ENCODE measurements around the gene ADAMTS13.
A peak's percentile ranks its signal among the peaks of the same experiment; 100 is the strongest.

ADAMTS13 gene

DNA sequence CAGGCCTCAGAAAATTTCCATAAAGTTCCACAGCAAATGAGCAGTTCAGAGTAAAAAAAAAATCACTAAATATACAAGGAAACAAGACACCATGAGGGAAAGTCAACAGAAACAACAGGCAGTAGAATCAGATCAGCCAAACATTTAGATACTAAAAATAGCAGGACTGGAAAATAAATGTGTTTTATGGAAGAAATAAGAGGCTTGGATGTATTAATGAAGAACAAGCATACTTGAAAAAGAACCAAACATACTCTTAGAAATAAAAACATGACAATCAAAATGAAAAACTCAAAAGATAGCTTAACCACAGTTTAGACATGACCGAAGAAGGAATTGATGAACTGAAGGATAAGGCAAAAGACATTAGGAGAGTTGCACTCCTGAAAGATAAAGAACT lies 79.9 kb downstream of the ADAMTS13 start:
- Histone ChIP-seq H3K9ac (ENCODE audit: low read length in 5 of 5) (no peak overlapping the region), H3K4me3 (ENCODE audit: low read depth in 1 of 5, low read length in 5 of 5) (no peak overlapping the region)

DNA sequence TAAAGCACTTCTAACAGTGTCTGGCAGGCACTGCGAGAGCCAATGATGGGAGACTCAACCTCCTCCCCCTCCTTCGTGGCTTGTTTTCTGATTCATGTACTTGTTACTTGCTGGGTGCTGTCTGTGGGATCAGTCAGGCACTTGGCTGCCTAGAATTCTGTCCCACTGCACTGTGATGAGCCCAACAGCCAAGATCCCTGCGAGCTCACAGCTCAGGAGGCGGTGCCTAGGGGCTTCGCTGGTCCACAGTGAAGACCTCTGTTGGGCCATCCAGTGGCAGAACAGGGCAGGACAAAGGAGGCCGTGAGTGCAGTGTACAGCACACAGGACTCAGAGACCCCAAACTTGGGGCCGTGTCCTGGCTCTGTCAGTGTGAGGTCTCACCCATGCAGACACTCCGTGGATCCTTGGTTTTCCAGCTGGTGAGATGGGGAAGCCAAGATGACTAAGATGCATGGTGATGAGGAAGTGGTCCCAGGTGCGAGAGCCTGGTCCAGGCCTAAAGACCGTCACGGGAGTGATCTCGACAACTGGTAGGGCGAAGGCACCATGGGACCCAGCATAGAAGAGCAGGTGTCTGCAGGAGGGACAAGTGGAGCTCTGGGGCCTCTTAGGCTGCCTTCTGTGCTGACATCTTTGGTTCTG lies 83.1 kb downstream of the ADAMTS13 start:
- H3K9me3 ChIP-seq (ENCODE audit: control insufficient read depth in 5 of 5, low read length in 5 of 5): peaks cover 4 to 14% (median 10%) of the 10 kb centered on the region in 5 donors
- peaks cover 2 to 29% (median 21%) of the 10 kb centered on the region in 5 donors for H3K4me1 ChIP-seq (ENCODE audit: control insufficient read depth in 5 of 5, insufficient read depth in 5 of 5, low read length in 5 of 5)
- peaks cover 2 to 24% (median 6%) of the 10 kb centered on the region in 5 donors for H3K27me3 ChIP-seq (ENCODE audit: control insufficient read depth in 5 of 5, insufficient read depth in 4 of 5, low read length in 5 of 5)
- H3K27ac ChIP-seq (ENCODE audit: low read depth, low read length): no peak overlapping the region
- peak overlapping the region in 1 of 5 donors; percentile 12 for H3K4me3 ChIP-seq (ENCODE audit: low read depth in 1 of 5, low read length in 5 of 5)
- no peaks in the 10 kb centered on the region for H3K36me3 ChIP-seq (ENCODE audit: control insufficient read depth in 5 of 5, insufficient read depth in 5 of 5, low read length in 5 of 5)
- H3K9ac ChIP-seq (ENCODE audit: low read length in 5 of 5): no peak overlapping the region

More for the DNA sequence above, 79.9 kb downstream of the ADAMTS13 start:
- peaks cover under 1 to 29% (median 17%) of the 10 kb centered on the region in 5 donors for H3K27me3 ChIP-seq (ENCODE audit: control insufficient read depth in 5 of 5, insufficient read depth in 4 of 5, low read length in 5 of 5)
- H3K4me1 ChIP-seq (ENCODE audit: control insufficient read depth in 5 of 5, insufficient read depth in 5 of 5, low read length in 5 of 5): peaks cover 2 to 20% (median 16%) of the 10 kb centered on the region in 5 donors
- H3K27ac ChIP-seq (ENCODE audit: low read depth, low read length): no peak overlapping the region
- peaks cover 4 to 14% (median 10%) of the 10 kb centered on the region in 5 donors for H3K9me3 ChIP-seq (ENCODE audit: control insufficient read depth in 5 of 5, low read length in 5 of 5)
- H3K36me3 ChIP-seq (ENCODE audit: control insufficient read depth in 5 of 5, insufficient read depth in 5 of 5, low read length in 5 of 5): no peaks in the 10 kb centered on the region

DNA sequence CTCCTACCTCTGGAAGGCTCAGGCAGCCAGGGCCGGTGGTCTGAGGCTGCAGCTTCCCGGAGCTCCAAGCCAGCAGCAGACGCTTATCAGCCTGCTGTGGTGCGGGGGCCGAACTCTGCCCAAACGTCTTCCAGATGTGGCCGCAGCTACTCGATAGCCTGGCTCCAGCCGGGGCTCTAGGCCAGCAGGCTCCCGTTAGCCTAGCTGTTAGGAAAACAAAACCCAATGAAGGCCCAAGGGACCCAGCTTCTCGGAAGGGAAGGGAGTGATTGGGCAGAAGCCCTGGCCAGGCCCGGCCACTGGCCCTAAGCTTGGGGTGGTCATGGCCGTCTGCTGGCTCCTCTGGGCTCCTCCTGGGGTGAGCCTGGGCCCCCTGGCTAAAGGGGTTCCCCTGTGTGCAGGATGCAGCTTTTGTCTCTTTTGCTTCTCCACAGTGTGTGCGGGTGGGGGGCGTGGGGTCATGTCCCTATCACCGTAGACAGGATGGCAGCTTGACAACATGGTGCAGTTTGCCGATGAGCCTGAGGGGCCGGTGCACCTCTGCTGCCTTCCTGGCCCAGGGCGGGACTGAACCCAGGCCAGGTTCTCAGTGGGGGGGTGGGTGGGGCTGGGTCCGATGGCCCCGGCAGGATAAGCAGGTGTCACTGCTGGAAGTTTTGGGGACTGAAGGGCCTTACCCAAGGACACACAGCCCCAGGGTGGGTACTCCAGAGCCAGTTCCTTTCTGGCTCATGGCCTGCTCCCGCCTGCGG lies 83.9 kb downstream of the ADAMTS13 start:
- Histone ChIP-seq H3K4me3 (ENCODE audit: low read depth in 1 of 5, low read length in 5 of 5) (peak overlapping the region in 2 of 5 donors; percentile 12 to 19), H3K9ac (ENCODE audit: low read length in 5 of 5) (no peak overlapping the region), H3K27me3 (ENCODE audit: control insufficient read depth in 5 of 5, insufficient read depth in 4 of 5, low read length in 5 of 5) (peaks cover 2 to 24% (median 6%) of the 10 kb centered on the region in 5 donors), H3K36me3 (ENCODE audit: control insufficient read depth in 5 of 5, insufficient read depth in 5 of 5, low read length in 5 of 5) (no peaks in the 10 kb centered on the region), H3K27ac (ENCODE audit: low read depth, low read length) (no peak overlapping the region), H3K4me1 (ENCODE audit: control insufficient read depth in 5 of 5, insufficient read depth in 5 of 5, low read length in 5 of 5) (peaks cover 2 to 29% (median 21%) of the 10 kb centered on the region in 5 donors), H3K9me3 (ENCODE audit: control insufficient read depth in 5 of 5, low read length in 5 of 5) (peaks cover 4 to 14% (median 10%) of the 10 kb centered on the region in 5 donors)

DNA sequence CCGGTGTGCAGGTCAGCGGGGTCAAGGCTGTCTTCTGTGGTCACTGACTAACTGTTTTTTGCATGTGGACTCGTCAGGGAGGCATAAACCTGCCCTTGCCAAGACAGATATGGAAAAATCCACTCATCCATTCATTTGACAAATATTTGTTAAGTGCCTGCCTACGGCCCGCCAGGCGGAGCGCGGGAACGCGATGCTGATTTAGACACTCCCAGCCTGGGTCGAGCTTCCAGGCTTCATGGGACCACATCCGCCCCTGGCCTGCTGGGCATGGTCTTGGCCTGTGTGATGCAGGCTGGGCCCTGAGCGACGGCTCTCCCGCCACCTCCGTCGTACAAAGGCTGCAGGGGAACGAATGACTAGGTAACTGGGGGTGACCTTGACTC lies 84.5 kb downstream of the ADAMTS13 start:
- H3K36me3 ChIP-seq (ENCODE audit: control insufficient read depth in 5 of 5, insufficient read depth in 5 of 5, low read length in 5 of 5): no peaks in the 10 kb centered on the region
- no peak overlapping the region for H3K27ac ChIP-seq (ENCODE audit: low read depth, low read length)
- H3K4me1 ChIP-seq (ENCODE audit: control insufficient read depth in 5 of 5, insufficient read depth in 5 of 5, low read length in 5 of 5): peaks cover 2 to 29% (median 21%) of the 10 kb centered on the region in 5 donors
- peaks cover 4 to 9% (median 6%) of the 10 kb centered on the region in 5 donors for H3K9me3 ChIP-seq (ENCODE audit: control insufficient read depth in 5 of 5, low read length in 5 of 5)
- no peak overlapping the region for H3K4me3 ChIP-seq (ENCODE audit: low read depth in 1 of 5, low read length in 5 of 5)
- peaks cover 2 to 24% (median 6%) of the 10 kb centered on the region in 5 donors for H3K27me3 ChIP-seq (ENCODE audit: control insufficient read depth in 5 of 5, insufficient read depth in 4 of 5, low read length in 5 of 5)
- H3K9ac ChIP-seq (ENCODE audit: low read length in 5 of 5): no peak overlapping the region

DNA sequence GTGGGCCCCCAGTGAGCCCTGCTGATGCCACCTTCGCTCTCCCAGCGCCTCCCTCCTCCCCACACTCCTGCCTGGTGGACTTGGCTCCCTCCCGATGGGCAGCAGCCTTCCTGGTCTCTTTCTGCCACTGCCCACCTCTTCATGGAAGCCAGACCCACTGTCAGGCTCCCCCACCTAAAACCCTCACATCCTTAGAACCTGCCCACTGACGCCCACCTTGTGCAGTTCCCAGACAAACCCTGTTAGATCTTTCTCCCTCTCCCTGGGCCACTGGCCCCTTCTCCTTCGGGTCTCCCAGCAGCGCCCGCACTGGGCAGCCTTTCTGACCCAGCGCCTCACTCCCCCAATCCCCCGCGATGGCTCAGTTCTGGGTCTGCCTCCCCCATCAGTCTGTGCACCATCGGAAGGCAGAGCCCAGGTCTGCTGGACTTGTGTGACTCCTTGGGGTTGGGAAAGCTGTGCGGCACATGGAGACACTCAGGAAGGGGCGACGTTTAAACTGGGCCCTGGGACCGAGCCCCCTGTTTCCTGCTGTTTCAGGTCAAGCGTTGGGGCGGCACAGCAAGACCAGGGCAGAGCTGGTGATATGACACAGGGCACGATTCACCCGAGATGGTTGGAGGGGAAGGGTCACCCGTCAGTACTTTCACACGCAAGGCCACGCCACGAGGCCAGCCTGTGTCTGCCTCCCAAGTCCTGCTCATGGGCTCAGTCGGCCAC lies 85.2 kb downstream of the ADAMTS13 start:
- no peak overlapping the region for H3K27ac ChIP-seq (ENCODE audit: low read depth, low read length)
- H3K4me3 ChIP-seq (ENCODE audit: low read depth in 1 of 5, low read length in 5 of 5): no peak overlapping the region
- H3K4me1 ChIP-seq (ENCODE audit: control insufficient read depth in 5 of 5, insufficient read depth in 5 of 5, low read length in 5 of 5): peaks cover 2 to 29% (median 21%) of the 10 kb centered on the region in 5 donors
- H3K27me3 ChIP-seq (ENCODE audit: control insufficient read depth in 5 of 5, insufficient read depth in 4 of 5, low read length in 5 of 5): peaks cover 2 to 24% (median 6%) of the 10 kb centered on the region in 5 donors
- no peak overlapping the region for H3K9ac ChIP-seq (ENCODE audit: low read length in 5 of 5)
- H3K9me3 ChIP-seq (ENCODE audit: control insufficient read depth in 5 of 5, low read length in 5 of 5): peaks cover 0 to 2% (median 2%) of the 10 kb centered on the region in 5 donors
- no peaks in the 10 kb centered on the region for H3K36me3 ChIP-seq (ENCODE audit: control insufficient read depth in 5 of 5, insufficient read depth in 5 of 5, low read length in 5 of 5)

DNA sequence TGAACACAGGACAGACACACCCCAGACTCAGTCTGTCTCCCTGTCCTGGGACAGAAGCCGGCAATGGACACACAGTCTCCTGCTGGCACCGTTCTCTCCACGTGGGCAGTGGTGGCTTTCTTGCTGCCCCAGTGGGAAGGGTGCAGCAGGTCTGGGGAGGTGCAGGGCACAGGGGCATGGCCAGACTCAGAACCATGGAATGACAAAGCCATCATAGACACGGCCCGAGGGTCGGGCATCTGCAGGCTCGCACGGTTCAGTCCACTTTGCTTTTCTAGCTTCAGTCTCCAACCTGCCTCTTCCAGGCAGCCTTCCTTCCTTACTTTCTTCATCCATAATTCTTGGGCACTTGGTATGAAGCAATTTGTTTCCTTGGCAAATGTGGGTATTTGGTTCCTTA lies 85.9 kb downstream of the ADAMTS13 start:
- H3K9ac ChIP-seq (ENCODE audit: low read length in 5 of 5): no peak overlapping the region
- no peak overlapping the region for H3K27ac ChIP-seq (ENCODE audit: low read depth, low read length)
- no peak overlapping the region for H3K4me3 ChIP-seq (ENCODE audit: low read depth in 1 of 5, low read length in 5 of 5)
- H3K27me3 ChIP-seq (ENCODE audit: control insufficient read depth in 5 of 5, insufficient read depth in 4 of 5, low read length in 5 of 5): peaks cover 2 to 24% (median 6%) of the 10 kb centered on the region in 5 donors
- H3K4me1 ChIP-seq (ENCODE audit: control insufficient read depth in 5 of 5, insufficient read depth in 5 of 5, low read length in 5 of 5): peaks cover 2 to 29% (median 21%) of the 10 kb centered on the region in 5 donors
- H3K9me3 ChIP-seq (ENCODE audit: control insufficient read depth in 5 of 5, low read length in 5 of 5): peaks cover 0 to 4% (median 0%) of the 10 kb centered on the region in 5 donors
- H3K36me3 ChIP-seq (ENCODE audit: control insufficient read depth in 5 of 5, insufficient read depth in 5 of 5, low read length in 5 of 5): no peaks in the 10 kb centered on the region
